PC-9 (cell line): ENCODE measurements around the gene CADM1. TPM values are rescaled to one million over a fixed set of nuclear protein-coding genes. Genes with fewer than 3 reads are reported as not detected.

Experiments
- BruUV-seq: library from RNA; stranded (reverse); fragments of 400-500 nt; replicated peaks from 2 replicates; lab custom pipeline; 2021; lab: Mats Ljungman, UMichigan
- CTCF ChIA-PET: fragments of 300-600 bp; sonication (Branson Sonifier 250); formaldehyde crosslinking; loops from one replicate; lab custom pipeline; 2022; ENCODE audit warnings: antibody characterized with exemption; lab: Charles Lee
- POLR2A ChIA-PET: fragments of 300-600 bp; sonication (Branson Sonifier 250); formaldehyde crosslinking; loops from one replicate; lab custom pipeline; 2022; ENCODE audit warnings: antibody characterized with exemption; ENCODE audit not compliant: unreplicated experiment; lab: Charles Lee
- DNase-seq, 2 experiments: peaks; one replicate each; pipeline versions ENCODE4 v3.0.0 to v3.0.0-alpha.2; 2015 to 2022; ENCODE audit warnings: mixed read lengths in 1 of 2
- H2AFZ ChIP-seq: fragments of 200-600 bp; sonication (generic); 2 replicates; pipeline ENCODE4 v1.8.1; 2017; ENCODE audit warnings: antibody characterized with exemption
- H3F3A ChIP-seq: fragments of 200-600 bp; sonication (generic); 2 replicates; pipeline ENCODE4 v1.8.1; 2017; ENCODE audit warnings: antibody characterized with exemption, mild to moderate bottlenecking, low read depth; ENCODE audit not compliant: insufficient read depth
- H3K27ac ChIP-seq: fragments of 200-600 bp; sonication (generic); 2 replicates; pipeline ENCODE4 v1.6.1; 2016; ENCODE audit warnings: mixed run types
- H3K27me3 ChIP-seq: fragments of 200-600 bp; sonication (generic); 2 replicates; pipeline ENCODE4 v1.6.1; 2016; ENCODE audit warnings: low read depth, mixed run types; ENCODE audit not compliant: insufficient read depth
- H3K36me3 ChIP-seq: fragments of 200-600 bp; sonication (generic); 2 replicates; pipeline ENCODE4 v1.6.1; 2016; ENCODE audit warnings: low read depth, mixed run types
- H3K4me1 ChIP-seq: fragments of 200-600 bp; sonication (generic); replicated peaks from 2 replicates; pipeline ENCODE4 v1.6.1; 2016; ENCODE audit warnings: mixed run types; ENCODE audit not compliant: insufficient read depth
- H3K4me2 ChIP-seq: fragments of 200-600 bp; sonication (generic); 2 replicates; pipeline ENCODE4 v1.6.1; 2017; ENCODE audit warnings: mixed run types
- H3K4me3 ChIP-seq: fragments of 200-600 bp; sonication (generic); 2 replicates; pipeline ENCODE4 v1.6.1; 2016; ENCODE audit warnings: mixed run types
- H3K79me2 ChIP-seq: fragments of 200-600 bp; sonication (generic); 2 replicates; pipeline ENCODE4 v1.6.1; 2017; ENCODE audit warnings: low read depth, mixed run types
- H3K9me2 ChIP-seq: fragments of 200-600 bp; sonication (generic); 2 replicates; pipeline ENCODE4 v1.8.1; 2017; ENCODE audit warnings: mild to moderate bottlenecking; ENCODE audit not compliant: insufficient read depth
- H3K9me3 ChIP-seq: fragments of 200-600 bp; sonication (generic); 2 replicates; pipeline ENCODE4 v1.8.1; 2016; ENCODE audit warnings: low read depth; ENCODE audit not compliant: insufficient read depth
- H4K20me1 ChIP-seq: fragments of 200-600 bp; sonication (generic); 2 replicates; pipeline ENCODE4 v1.8.1; 2017; ENCODE audit not compliant: insufficient read depth
- CTCF ChIP-seq: fragments of 200-600 bp; sonication (generic); conservative IDR thresholded peaks from 2 replicates; pipeline ENCODE4 v1.6.1; 2017; ENCODE audit warnings: mixed run types, antibody characterized with exemption, mild to moderate bottlenecking, moderate library complexity
- EZH2 ChIP-seq: fragments of 200-600 bp; sonication (generic); IDR thresholded peaks from 2 replicates; pipeline ENCODE4 v1.8.0; 2017; ENCODE audit warnings: antibody characterized with exemption, low read depth
- intact Hi-C: fragments of 100-400 bp; cut with micrococcal nuclease; formaldehyde crosslinking; loops from one replicate; pipeline ENCODE4 v1.10.0; 2022; ENCODE audit not compliant: unreplicated experiment
- total RNA-seq: library from RNA; stranded (reverse); gene quantifications from 2 replicates; pipeline ENCODE4 v1.2.3, GENCODE V29; 2021

Gene CADM1
- total RNA-seq, 1 experiment from 2014 or later, result not detected

DNA sequence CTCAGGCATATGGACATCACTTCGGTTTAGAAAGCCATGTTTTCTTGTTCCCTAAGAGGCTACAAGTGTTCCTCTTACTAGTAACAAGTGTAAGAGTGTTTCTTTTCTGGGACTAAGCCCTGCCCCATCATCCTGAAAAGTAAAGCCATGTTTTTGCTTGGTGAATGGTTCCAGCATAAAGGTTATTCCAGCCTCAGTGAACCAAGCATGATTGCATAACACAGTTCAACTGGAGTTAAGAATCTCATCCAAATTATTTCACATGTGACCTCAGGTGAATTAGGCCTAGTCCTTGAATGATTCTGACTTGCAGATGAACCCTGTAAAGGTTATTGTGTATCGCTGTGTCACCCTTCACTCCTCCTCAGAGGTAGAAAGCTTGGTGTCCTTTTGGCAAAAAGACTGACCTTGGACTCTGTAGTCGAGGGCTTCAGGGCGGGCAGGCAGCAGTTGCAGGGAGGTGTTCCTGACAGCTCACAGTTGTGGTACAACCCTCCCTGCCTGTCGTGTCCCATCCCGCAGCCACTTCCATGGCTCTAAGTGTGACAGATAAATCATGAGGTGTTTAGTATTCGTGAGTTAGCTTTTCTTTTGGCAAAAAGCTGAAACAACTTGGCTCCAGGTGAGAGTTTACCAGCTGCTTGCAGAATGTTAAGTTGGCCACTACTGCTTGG, 321.8 kb downstream of the CADM1 start:
- no peaks in the 10 kb centered on the region for H3K4me1 ChIP-seq
- no TSS peak for BruUV-seq
- DNase-seq, result no peak
- no peak overlapping the region for H3K27ac ChIP-seq
- no peaks in the 10 kb centered on the region for H3K36me3 ChIP-seq
- ChIA-PET POLR2A (no interaction called here), CTCF (no interaction called here)
- no peaks in the 10 kb centered on the region for H3F3A ChIP-seq
- no peaks in the 10 kb centered on the region for H3K79me2 ChIP-seq
- TF ChIP-seq EZH2 (no peak), CTCF (no peak)
- H3K4me3 ChIP-seq, result no peak overlapping the region
- no peak overlapping the region for H3K4me2 ChIP-seq
- H3K9me2 ChIP-seq, result no peaks in the 10 kb centered on the region
- H4K20me1 ChIP-seq, result no peaks in the 10 kb centered on the region
- intact Hi-C loops, result no loop called here
- H2AFZ ChIP-seq, result no peak overlapping the region
- no peaks in the 10 kb centered on the region for H3K9me3 ChIP-seq
- H3K27me3 ChIP-seq, result peaks cover 86% of the 10 kb centered on the region

GRCh38 chr11:115181538-115181937, 322.7 kb downstream of the CADM1 start:
- Histone ChIP-seq H3K27me3 (peaks cover 90% of the 10 kb centered on the region), H2AFZ (no peak overlapping the region), H3F3A (no peaks in the 10 kb centered on the region), H4K20me1 (no peaks in the 10 kb centered on the region), H3K4me3 (no peak overlapping the region), H3K4me2 (no peak overlapping the region), H3K79me2 (no peaks in the 10 kb centered on the region), H3K4me1 (no peaks in the 10 kb centered on the region), H3K9me2 (no peaks in the 10 kb centered on the region), H3K9me3 (no peaks in the 10 kb centered on the region), H3K36me3 (no peaks in the 10 kb centered on the region), H3K27ac (no peak overlapping the region)
- ChIA-PET POLR2A (no interaction called here), CTCF (no interaction called here)
- BruUV-seq, result no TSS peak
- TF ChIP-seq CTCF (no peak), EZH2 (no peak)
- intact Hi-C loops, result no loop called here
- no peak for DNase-seq

- Histone ChIP-seq H3K9me3 (no peaks in the 10 kb centered on the region), H3K79me2 (no peaks in the 10 kb centered on the region), H2AFZ (no peak overlapping the region), H3K4me2 (no peak overlapping the region), H3K4me1 (no peaks in the 10 kb centered on the region), H3K36me3 (no peaks in the 10 kb centered on the region), H3K27me3 (peaks cover 90% of the 10 kb centered on the region), H3K27ac (no peak overlapping the region), H3F3A (no peaks in the 10 kb centered on the region), H3K9me2 (no peaks in the 10 kb centered on the region), H4K20me1 (no peaks in the 10 kb centered on the region), H3K4me3 (no peak overlapping the region)
- no TSS peak for BruUV-seq
- intact Hi-C loops, result no loop called here
- no peak for DNase-seq
- CTCF ChIA-PET, result no interaction called here
- TF ChIP-seq EZH2, result no peak
- TF ChIP-seq CTCF, result no peak
- POLR2A ChIA-PET, result no interaction called here
Measured at GRCh38 chr11:115180272-115180671, 323.9 kb downstream of the CADM1 start.
